SK-N-SH (cell line): ENCODE measurements around the gene PRKCA.

ENCODE experiments used
- CHD2 ChIP-seq: fragments of 150-350 bp; IDR thresholded peaks from 2 replicates; pipeline ENCODE4 v1.6.1; 2018; ENCODE audit warnings: low read length; ENCODE audit not compliant: partially characterized antibody
- EP300 ChIP-seq, 2 experiments: IDR thresholded peaks; 2 replicates each; pipeline versions ENCODE4 v1.4.0 to v1.6.1; 2012; ENCODE audit warnings: borderline replicate concordance in 1 of 2, low read depth in 1 of 2, low read length in 1 of 2
- JUND ChIP-seq: IDR thresholded peaks from 2 replicates; pipeline ENCODE4 v1.4.0; 2012
- POLR2AphosphoS5 ChIP-seq: IDR thresholded peaks from 2 replicates; pipeline ENCODE4 v1.6.1; 2012; ENCODE audit warnings: low read depth, low read length
- SMC3 ChIP-seq: IDR thresholded peaks from 2 replicates; pipeline ENCODE4 v1.6.1; 2012; ENCODE audit warnings: low read depth, low read length, improper control_type of control experiment
- TF ChIP-seq, protein P1 (sequence below): fragments of 200-600 bp; sonication (generic); IDR thresholded peaks from 2 replicates; pipeline ENCODE4 v1.6.1; 2017; ENCODE audit warnings: antibody characterized with exemption, mild to moderate bottlenecking, moderate library complexity
- TF ChIP-seq, protein P2 (sequence below): IDR thresholded peaks from 2 replicates; pipeline ENCODE4 v1.4.0; 2012; ENCODE audit warnings: low read depth
- TF ChIP-seq, protein P3 (sequence below): IDR thresholded peaks from 2 replicates; pipeline ENCODE4 v1.6.1; 2012; ENCODE audit warnings: mild to moderate bottlenecking, low read depth, low read length, moderate library complexity
- TF ChIP-seq, protein P4 (sequence below): IDR thresholded peaks from 2 replicates; pipeline ENCODE4 v1.4.0; 2012; ENCODE audit warnings: low read depth, borderline replicate concordance

DNA sequence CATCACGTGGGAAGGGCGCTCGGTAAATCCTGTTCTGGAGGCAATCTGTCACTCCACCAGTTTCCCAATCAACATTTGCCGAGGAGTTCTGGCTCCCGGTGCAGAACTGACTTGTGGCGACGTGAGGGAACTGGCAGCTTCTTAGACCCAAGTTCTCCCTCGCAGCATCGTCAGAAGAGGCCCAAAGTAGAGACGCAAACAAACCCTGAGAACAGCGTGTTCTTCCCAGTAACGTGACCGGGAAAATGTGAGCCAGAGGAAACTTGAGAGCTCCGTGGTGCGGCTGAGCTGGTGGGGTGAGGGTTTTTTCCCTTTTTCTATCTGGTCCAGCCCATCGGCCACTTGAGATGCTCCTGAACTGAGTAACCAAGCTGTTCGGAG lies 373.6 kb downstream of the PRKCA start:
- TF ChIP-seq, protein P1, sequence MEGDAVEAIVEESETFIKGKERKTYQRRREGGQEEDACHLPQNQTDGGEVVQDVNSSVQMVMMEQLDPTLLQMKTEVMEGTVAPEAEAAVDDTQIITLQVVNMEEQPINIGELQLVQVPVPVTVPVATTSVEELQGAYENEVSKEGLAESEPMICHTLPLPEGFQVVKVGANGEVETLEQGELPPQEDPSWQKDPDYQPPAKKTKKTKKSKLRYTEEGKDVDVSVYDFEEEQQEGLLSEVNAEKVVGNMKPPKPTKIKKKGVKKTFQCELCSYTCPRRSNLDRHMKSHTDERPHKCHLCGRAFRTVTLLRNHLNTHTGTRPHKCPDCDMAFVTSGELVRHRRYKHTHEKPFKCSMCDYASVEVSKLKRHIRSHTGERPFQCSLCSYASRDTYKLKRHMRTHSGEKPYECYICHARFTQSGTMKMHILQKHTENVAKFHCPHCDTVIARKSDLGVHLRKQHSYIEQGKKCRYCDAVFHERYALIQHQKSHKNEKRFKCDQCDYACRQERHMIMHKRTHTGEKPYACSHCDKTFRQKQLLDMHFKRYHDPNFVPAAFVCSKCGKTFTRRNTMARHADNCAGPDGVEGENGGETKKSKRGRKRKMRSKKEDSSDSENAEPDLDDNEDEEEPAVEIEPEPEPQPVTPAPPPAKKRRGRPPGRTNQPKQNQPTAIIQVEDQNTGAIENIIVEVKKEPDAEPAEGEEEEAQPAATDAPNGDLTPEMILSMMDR, result no peak
- TF ChIP-seq EP300 (IDR thresholded peaks at IDR 0.05; ENCODE audit: borderline replicate concordance in 1 of 2, low read depth in 1 of 2, low read length in 1 of 2) (no peak), POLR2AphosphoS5 (no peak), JUND (no peak), SMC3 (no peak), CHD2 (no peak)
- TF ChIP-seq, protein P2, sequence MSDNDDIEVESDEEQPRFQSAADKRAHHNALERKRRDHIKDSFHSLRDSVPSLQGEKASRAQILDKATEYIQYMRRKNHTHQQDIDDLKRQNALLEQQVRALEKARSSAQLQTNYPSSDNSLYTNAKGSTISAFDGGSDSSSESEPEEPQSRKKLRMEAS, result no peak
- TF ChIP-seq, protein P3, sequence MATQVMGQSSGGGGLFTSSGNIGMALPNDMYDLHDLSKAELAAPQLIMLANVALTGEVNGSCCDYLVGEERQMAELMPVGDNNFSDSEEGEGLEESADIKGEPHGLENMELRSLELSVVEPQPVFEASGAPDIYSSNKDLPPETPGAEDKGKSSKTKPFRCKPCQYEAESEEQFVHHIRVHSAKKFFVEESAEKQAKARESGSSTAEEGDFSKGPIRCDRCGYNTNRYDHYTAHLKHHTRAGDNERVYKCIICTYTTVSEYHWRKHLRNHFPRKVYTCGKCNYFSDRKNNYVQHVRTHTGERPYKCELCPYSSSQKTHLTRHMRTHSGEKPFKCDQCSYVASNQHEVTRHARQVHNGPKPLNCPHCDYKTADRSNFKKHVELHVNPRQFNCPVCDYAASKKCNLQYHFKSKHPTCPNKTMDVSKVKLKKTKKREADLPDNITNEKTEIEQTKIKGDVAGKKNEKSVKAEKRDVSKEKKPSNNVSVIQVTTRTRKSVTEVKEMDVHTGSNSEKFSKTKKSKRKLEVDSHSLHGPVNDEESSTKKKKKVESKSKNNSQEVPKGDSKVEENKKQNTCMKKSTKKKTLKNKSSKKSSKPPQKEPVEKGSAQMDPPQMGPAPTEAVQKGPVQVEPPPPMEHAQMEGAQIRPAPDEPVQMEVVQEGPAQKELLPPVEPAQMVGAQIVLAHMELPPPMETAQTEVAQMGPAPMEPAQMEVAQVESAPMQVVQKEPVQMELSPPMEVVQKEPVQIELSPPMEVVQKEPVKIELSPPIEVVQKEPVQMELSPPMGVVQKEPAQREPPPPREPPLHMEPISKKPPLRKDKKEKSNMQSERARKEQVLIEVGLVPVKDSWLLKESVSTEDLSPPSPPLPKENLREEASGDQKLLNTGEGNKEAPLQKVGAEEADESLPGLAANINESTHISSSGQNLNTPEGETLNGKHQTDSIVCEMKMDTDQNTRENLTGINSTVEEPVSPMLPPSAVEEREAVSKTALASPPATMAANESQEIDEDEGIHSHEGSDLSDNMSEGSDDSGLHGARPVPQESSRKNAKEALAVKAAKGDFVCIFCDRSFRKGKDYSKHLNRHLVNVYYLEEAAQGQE, result no peak
- TF ChIP-seq, protein P4, sequence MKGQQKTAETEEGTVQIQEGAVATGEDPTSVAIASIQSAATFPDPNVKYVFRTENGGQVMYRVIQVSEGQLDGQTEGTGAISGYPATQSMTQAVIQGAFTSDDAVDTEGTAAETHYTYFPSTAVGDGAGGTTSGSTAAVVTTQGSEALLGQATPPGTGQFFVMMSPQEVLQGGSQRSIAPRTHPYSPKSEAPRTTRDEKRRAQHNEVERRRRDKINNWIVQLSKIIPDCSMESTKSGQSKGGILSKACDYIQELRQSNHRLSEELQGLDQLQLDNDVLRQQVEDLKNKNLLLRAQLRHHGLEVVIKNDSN, result no peak
